NCI-H146 treated with DMSO at 0.1 percent for 48 hours (cell line): ENCODE measurements around the gene STAU1.
"Not testable (repeated sequence)": the region's sequence is repeated elsewhere in the genome, so short reads cannot be mapped to it uniquely, and the experiment has no call there.

Experiments used
- DNase-seq: peaks from one replicate; lab custom pipeline; 2025; ENCODE audit not compliant: unreplicated experiment; lab: John Stamatoyannopoulos, UW

Gene STAU1

GRCh38 chr20:49167811-49168507 lies 20.2 kb downstream of the STAU1 start:
- no peak for DNase-seq

GRCh38 chr20:49166534-49167449 lies 21.3 kb downstream of the STAU1 start:
- DNase-seq, result no peak

GRCh38 chr20:49165611-49166010 lies 22.5 kb downstream of the STAU1 start:
- no peak for DNase-seq

GRCh38 chr20:49163696-49164095 lies 24.4 kb downstream of the STAU1 start:
- DNase-seq, result no peak

GRCh38 chr20:49161428-49162152 lies 26.5 kb downstream of the STAU1 start:
- DNase-seq, result no peak

GRCh38 chr20:49160057-49160929 lies 27.8 kb downstream of the STAU1 start:
- no peak for DNase-seq

GRCh38 chr20:49157146-49157545 lies 31.0 kb downstream of the STAU1 start:
- DNase-seq, result no peak

GRCh38 chr20:49156481-49156880 lies 31.7 kb downstream of the STAU1 start:
- DNase-seq, result no peak

GRCh38 chr20:49151436-49151835 lies 36.7 kb downstream of the STAU1 start:
- no peak for DNase-seq

- DNase-seq, result no peak
These were observed 38.7 kb downstream of the STAU1 start for GRCh38 chr20:49149281-49150045.

- no peak for DNase-seq
These were observed 39.5 kb downstream of the STAU1 start for GRCh38 chr20:49148601-49149000.

- DNase-seq, result no peak
These were observed 40.8 kb downstream of the STAU1 start for GRCh38 chr20:49147296-49147695.

- no peak for DNase-seq
These were observed 41.5 kb downstream of the STAU1 start for GRCh38 chr20:49146442-49147225.

- no peak for DNase-seq
These were observed 47.3 kb downstream of the STAU1 start for GRCh38 chr20:49140834-49141233.

- DNase-seq, result no peak
These were observed 47.7 kb downstream of the STAU1 start for GRCh38 chr20:49140411-49140810.

- DNase-seq, result no peak
These were observed 49.7 kb downstream of the STAU1 start for GRCh38 chr20:49138431-49138830.

GRCh38 chr20:49136817-49137571 lies 51.1 kb downstream of the STAU1 start:
- DNase-seq, result no peak

- not testable (repeated sequence) for DNase-seq
These were observed 53.3 kb downstream of the STAU1 start for GRCh38 chr20:49134797-49135196.
